HG03575 (cell line): ENCODE results near the gene EPHA6.

ENCODE experiments used
- ATAC-seq: cut with Tn5 transposase; IDR thresholded peaks from one replicate; pipeline ENCODE4 v1.9.1; 2021; ENCODE audit not compliant: unreplicated experiment, insufficient number of reproducible peaks, low FRiP score; ENCODE audit errors: extremely low read depth

Gene EPHA6

DNA sequence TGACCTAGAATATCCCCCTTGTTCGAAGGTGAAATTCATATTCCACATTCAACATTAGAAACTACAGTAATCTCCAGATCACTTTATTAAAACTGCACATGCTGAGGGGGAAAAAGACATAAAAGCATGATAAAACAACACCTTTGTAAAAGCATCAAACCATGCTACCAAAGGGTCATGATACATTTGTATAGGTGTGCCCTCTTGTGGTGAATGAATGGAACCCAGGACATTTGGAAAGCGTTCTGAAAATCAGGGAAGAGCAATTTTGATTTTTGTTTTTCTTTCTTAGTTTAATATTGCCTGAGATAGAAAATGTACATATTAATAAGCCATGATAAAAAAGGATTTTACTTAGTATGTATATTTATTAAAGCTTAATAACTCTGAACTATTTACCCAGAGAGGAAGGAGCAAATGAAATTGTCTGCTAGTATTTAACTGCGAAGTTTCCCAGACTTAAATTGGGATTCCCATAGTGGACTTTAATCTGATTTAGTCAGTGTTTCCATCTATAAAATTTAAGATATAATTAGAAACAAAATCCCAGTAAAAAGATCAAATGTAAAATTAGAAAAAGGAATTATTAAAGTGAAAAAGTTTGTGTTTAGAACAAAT, 844.4 kb downstream of the EPHA6 start:
- no peak for ATAC-seq

- ATAC-seq, result no peak
Measured at GRCh38 chr3:97662264-97662663, 847.9 kb downstream of the EPHA6 start.

DNA sequence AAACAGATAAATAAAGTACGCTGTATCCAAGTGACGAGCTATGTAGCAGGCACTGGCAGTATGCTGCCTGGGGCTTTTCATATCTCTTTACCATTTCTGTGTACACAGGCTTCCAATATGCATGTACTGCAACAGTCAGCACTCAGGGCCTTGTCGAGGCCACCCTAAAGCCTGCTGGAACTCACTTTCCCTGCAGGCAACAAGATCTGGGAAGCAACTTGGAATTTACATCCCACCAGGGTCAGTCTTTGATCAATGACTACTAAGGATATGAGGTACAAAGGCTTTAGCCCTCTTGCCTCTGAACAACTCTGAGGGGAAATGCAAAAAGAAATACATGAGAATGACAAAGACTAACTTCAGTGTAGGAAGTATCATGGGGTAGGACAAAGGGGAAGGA, 848.4 kb downstream of the EPHA6 start:
- no peak for ATAC-seq

- no peak for ATAC-seq
Measured at GRCh38 chr3:97665896-97666295, 851.5 kb downstream of the EPHA6 start.

DNA sequence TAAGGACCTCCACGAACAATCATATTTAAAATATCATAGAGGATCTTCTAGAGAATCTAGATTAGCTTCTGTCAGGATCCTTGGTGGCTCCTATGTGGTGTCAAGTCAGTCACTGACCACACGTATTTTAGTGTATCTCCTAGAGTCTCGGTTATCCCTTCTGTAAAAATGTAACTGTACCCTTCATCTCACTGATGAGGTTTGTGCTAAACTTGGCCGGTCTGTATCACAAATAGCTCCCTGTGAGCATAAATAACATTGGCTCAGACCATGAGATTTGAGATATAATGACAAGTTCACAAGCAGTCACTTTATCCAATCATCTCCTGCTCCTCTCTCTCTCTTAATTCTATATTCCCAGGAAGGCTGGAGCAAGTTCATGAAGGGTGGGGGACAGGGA, 856.6 kb downstream of the EPHA6 start:
- ATAC-seq, result no peak

GRCh38 chr3:97673357-97673997, 859.1 kb downstream of the EPHA6 start:
- no peak for ATAC-seq

- ATAC-seq, result no peak
Measured at GRCh38 chr3:97674461-97674860, 860.1 kb downstream of the EPHA6 start.

DNA sequence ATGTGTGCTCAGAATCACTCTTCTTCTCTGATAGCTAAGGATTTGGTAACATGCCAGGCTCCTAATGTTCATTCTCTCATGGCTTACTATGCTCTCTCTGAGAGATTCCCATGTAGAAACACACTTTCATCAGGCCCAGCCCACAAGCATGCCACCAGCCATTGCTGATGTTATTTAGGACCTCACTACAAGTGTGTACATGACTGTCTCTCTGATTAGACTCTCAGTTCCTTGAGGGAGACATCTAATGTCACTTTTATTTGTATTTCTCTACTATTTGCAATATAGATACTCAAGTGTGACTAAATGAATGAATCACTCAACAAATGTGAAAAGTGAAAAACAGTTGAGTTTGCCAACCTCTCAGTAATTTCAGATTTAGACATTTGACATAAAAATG, 865.8 kb downstream of the EPHA6 start:
- ATAC-seq, result no peak

GRCh38 chr3:97680696-97681095, 866.3 kb downstream of the EPHA6 start:
- no peak for ATAC-seq

GRCh38 chr3:97684490-97684889, 870.1 kb downstream of the EPHA6 start:
- ATAC-seq, result no peak

GRCh38 chr3:97686258-97686657, 871.9 kb downstream of the EPHA6 start:
- no peak for ATAC-seq

DNA sequence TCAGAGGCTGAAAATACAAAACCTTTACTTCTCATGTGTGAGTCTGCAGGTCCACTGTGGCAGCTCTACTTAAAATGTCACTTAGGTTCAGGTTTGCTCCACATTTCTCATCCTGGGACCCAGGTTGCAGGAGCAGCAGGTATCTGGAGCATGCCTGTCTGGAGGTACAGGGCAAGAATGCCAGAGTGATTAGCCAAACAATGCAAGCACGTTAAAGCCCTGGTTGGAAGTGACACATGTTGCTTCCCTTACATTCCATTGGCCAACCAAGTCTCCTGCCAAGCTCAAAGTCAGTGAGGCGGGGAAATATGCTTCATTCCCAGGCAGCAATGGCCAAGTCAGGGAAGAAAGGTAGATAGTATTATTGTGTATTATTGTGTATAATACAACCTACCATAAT, 873.3 kb downstream of the EPHA6 start:
- ATAC-seq, result no peak

- no peak for ATAC-seq
Measured at GRCh38 chr3:97689111-97689510, 874.7 kb downstream of the EPHA6 start.

DNA sequence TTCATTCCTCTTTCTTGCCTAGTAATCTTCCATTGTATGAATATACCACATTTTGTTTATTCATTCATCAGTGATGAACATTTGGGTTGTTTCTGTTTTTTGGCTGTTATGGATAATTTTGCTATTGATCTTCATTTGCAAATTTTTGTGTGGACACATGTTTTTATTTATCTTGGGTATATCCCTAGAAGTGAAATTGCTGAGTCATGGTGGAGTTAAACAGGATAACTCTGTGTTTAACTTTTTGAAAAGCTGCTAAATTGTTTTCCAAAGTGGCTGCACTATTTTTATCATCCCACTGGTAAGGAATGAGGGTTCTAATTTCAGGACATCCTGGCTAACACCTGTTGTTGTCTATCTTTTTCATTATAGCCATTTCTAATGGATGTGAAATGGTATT, 875.6 kb downstream of the EPHA6 start:
- no peak for ATAC-seq

DNA sequence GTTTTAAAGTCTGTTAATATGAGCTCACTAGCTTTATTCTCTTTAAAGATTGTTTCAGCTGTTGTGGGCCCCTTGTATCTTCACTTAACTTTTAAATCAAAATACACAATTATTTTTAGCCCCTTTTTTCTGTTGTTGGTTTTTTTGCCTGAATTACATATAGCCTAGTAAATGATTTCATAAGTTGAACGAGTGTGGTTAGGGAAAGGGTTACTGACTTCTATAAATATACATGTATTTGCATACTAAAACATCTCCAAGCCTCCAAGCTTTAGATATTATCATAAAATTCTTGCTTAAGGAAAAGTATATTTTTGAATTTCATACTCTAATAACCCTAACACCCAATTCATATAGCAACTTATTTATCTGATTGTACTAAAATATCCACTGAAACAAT, 877.0 kb downstream of the EPHA6 start:
- ATAC-seq, result no peak

DNA sequence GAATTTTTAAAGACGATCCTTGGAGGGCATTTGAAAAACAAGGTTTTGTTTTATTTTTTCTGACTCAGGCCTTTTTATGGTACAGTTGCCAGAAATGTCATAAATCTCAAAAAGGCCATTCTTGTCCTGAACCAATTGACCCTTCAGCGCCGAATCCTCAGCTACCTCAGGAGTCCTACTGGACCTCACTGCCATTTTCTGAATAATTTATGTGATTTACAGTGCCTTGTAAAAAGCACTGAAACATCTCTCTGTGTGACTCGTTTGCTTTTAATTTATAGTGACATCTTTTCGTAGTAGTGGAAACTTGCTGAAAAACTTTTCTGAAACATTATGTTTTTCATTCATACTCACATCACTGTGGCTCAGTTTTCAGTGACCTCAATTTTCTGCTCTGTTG, 878.0 kb downstream of the EPHA6 start:
- no peak for ATAC-seq

DNA sequence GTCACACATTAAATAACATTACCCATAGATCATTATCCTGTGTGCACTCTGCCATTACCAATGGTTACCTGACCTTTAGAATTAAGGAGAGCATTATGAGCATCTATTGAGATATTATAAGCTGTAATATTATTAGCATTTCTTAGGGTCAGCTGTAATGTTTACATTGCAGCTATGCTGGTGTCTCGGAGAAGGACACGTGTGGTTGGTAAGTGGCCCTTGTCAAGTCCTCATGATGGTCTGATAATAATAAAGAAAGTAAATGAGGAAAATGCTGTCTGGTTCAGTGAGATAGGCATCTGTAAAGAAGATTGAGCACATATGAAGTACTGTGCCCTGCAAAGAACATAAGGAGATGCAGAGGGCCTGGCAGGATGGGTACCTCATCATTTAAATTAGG, 878.4 kb downstream of the EPHA6 start:
- ATAC-seq, result no peak

DNA sequence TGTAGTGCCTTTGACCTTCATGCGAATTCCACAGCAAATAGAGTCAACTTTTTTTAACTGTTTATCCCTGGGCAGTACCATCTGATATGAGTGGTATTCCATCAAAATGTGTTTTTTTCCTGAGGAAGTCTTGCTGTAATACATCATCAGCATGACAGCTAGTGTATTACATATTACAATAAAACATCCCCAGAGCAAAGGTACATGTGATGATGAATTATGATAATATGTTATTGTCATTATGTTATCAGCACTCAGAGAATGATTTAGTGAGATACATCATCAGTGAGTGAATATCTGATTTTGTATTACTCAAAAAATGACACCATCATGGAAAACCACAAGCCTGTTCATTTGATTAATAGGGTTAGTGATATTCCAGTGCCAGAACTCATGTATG, 880.5 kb downstream of the EPHA6 start:
- ATAC-seq, result no peak

- ATAC-seq, result no peak
Measured at GRCh38 chr3:97698691-97699090, 884.3 kb downstream of the EPHA6 start.

DNA sequence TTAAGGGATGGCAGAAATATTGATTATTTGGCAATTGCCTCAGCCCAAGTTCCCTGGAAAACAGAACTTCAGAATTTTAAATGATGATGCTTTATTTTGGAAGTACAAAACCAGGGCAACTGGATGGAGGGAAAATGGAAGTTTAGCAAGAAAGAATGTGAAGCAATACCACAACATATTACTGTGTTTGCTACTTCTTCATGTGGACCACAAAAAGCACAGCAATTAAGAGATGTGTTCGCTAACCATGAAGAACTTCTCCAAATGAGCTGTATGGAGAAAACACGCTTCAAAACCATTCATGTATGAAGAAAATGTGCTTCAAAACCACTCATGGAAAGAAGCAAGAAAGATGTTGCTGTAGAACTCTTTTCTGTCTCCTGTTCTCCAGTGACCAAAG, 885.5 kb downstream of the EPHA6 start:
- ATAC-seq, result no peak

GRCh38 chr3:97705764-97706163, 891.4 kb downstream of the EPHA6 start:
- no peak for ATAC-seq
